Measurements from ENCODE around the gene C14orf132. TPM values are rescaled to one million over a fixed set of nuclear protein-coding genes. Genes with fewer than 3 reads are reported as not detected.
A peak's percentile ranks its signal among the peaks of the same experiment; 100 is the strongest.

C14orf132 gene
- polyA plus RNA-seq, 1 donor = 30.2 TPM

GRCh38 chr14:96097752-96098151, 58.6 kb downstream of the C14orf132 start:
- DNase-seq = no peak

DNA sequence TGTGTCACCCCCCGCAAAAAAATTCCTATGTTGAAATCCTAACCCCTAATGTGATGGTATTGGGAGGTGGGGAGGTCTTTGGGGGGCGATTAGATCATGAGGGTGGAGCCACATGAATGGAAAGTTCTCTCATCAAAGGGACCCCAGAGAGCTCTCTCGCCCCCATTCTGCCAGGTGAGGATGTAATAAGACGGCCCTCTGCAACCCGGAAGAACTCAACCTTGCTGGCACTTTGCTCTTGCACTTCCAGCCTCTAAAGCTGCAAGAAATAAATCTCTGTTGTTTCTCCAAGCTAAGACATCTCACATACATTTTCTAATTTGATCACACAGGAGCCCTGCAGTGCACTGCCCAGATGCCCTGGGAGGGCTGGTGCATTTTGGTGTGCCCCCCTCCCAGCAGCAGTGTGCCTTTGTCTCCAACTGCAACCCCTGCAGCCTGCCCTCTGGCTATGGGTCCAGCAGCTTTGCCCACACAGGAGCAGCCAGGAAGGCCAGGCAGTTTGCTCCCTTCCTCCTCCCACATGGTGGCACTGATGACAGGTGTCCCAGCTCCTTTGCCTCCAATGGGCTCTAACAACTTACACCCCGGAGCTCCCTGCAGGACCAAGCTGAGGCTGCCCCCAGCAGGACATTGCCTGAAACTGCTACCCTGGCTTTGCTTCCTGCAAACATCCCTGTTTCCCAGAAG, 59.3 kb downstream of the C14orf132 start:
- no peak for DNase-seq

DNA sequence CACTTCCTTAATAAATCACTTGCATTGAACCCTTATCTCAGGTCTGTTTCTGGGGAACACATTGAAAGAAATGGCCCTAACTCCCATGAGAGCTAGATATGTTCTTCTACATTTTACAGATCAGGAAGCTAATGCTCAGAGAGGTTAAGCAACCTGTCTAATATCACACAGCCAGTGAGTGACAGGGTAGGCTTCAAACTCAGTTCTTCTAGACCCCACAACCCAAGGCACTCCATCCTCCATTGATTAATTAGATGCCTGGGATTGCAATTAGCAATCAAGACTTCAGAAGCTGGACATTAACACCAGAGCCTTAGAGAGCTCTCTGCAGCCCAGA, 59.8 kb downstream of the C14orf132 start:
- DNase-seq = no peak

GRCh38 chr14:96100161-96101064, 61.3 kb downstream of the C14orf132 start:
- DNase-seq = peak; percentile 85

DNA sequence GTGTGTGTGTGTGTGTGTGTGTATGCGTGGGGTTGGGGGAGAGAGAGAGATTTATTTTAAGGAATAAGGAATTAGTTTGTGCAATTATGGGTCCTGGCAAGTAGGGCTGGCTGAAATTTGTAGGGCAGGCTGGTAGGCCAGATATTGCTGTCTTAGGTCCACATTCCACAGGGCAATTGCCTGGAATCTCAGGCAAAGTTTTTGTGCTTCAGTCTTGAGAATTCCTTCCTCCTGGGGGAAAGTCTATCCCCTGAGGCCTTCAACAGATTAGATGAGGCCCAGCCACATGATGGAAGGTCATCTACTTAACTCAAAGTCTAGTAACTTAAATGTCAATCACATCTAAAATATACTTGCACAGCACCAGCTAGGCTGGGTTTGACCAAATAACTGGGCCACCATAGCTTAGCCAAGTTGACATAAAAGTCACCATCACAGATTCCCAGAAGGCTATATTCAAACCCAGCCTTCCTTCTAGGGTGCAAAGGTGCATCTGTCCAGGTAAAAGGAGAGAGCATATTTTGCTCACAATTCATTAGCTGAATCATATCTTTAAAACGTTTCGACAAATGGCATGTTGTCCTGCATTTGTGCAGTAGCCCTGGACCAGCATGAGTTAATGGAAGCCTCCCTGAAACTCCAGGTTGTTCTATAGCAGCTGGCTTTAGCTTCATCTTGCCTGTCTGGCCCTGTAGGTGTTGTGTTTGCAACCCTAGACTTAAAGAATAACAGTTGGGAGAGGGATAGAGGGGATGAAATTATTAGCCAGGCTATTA, 63.1 kb downstream of the C14orf132 start:
- no peak for DNase-seq

- DNase-seq = no peak
Observed at GRCh38 chr14:96103075-96103474, 63.9 kb downstream of the C14orf132 start.

- no peak for DNase-seq
Observed at GRCh38 chr14:96103560-96104460, 64.6 kb downstream of the C14orf132 start.

DNA sequence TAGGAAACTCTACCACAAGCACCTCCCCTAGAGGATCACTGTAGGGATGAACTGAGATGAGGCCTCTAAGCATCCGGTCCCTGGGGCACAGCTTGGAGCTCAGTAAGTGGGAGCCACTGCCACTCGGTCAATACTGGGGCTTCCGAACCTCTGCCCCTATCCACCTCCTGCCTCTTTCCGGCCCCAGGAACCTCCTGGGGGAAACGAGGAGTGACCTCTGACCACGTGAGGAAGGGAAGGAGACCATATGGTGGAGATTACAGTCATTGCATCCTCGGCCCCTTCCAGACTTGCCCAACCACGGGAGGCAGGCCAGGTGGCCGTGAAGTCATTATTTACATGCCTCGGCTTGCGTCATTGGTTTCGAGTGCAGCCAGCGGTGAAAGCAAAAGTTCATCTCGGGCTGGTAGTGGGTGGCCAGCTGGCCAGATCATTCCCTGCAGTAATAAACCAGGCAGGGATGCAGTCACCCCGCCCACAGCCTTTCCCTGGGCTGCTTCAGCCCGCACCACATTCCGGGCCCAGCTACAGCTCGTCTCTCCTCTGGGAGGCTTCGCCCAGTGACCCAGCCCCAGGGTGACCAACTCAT, 65.4 kb downstream of the C14orf132 start:
- DNase-seq = peak; percentile 65

DNA sequence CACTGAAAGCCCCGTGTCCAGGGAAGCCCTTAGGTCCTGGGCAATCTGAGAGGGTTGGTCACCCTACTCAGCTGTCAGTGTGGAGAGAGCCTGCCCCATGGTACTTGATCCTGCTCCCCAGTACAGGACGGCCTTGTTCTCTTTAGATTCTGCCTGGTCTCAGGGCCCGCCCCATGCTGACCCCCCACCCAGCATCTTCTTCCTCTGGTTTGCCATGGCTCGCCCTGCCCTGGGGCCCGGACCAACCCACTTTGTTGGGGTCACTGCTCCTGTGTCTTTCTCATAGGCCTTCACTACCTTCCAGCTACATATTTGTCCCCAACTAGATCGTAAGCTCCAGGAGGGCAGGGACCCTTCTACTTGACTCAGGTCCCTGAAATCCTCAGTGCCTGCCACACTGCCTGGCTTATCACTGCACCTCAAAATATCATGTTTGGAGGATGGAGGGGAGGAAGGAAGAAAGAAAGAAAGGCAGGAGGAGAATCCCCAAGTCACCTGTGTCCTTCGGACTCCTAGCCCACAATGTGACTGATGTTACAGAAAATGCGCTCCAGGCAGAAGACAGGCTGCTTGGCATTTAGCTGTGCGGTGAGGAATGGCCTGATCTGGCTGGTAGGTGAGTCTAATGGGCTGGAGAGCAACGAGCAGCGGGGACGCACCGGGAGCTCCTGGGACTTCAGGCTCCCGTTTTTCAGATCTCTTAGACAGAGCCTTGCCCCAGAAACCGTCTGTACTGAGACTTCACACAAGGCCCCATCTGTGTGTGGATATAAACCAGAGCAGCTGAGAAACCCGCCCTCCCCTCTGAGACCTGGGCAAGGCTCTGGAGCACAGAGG, 66.1 kb downstream of the C14orf132 start:
- no peak for DNase-seq

GRCh38 chr14:96105926-96106441, 66.8 kb downstream of the C14orf132 start:
- DNase-seq = no peak

DNA sequence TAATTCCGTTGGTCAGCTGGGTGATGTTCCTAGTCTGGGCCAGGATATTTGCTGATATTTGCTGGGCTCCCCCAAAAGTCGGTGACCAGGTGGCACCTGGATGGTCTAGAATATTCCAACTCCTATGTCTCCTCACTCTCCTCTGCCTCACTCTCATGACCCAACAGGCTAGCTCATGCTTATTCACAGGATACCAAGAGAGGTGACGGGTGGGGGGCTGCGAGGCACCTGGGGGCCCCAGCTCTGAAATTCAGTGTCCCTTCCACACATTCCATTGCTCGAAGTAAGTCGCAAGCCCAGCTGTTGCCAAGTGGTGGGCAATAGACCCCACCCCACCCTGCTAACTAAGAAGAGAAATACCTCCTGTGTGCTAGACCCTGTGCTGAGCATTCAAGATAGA, 67.7 kb downstream of the C14orf132 start:
- DNase-seq = no peak

GRCh38 chr14:96108061-96108795, 69.1 kb downstream of the C14orf132 start:
- no peak for DNase-seq

DNA sequence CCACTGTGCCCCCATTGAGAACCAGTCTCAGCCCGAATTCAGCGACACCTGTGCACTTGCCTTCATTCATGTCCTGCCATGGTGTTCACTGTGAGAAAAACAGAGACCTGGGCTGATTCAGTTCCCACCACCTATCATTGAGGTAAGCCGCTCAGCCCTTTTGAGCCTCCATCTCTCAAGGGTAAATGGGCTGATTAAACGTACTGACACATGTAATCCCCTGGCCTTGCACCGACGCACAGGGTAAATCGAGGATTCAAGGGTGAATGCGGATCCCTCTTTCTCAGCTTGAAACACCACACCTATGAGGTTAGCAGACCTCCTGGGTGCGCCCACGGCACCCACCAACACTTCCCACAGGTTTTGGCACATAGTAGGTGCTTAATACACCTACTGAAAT, 69.7 kb downstream of the C14orf132 start:
- DNase-seq = no peak

GRCh38 chr14:96109596-96110355, 70.6 kb downstream of the C14orf132 start:
- no peak for DNase-seq

- DNase-seq = no peak
Observed at GRCh38 chr14:96112032-96112431, 72.9 kb downstream of the C14orf132 start.

DNA sequence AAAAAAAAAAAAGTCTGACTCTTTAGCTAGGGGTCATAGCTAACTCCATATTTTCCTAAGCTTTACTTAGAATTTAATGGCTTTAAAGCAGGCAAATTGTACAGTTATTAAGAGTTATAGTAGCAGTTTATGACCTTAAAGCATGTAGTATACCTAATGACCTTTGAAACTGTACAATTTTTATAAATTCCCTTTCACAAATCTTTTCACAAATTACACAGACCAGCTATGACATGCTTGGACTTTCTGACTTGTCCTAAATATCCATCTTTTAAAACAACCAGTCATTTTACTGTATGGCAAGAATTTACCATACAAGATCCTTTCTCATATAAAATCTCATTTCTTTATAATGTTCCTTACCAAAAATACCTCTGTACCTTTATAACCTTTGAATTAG, 74.8 kb downstream of the C14orf132 start:
- no peak for DNase-seq

DNA sequence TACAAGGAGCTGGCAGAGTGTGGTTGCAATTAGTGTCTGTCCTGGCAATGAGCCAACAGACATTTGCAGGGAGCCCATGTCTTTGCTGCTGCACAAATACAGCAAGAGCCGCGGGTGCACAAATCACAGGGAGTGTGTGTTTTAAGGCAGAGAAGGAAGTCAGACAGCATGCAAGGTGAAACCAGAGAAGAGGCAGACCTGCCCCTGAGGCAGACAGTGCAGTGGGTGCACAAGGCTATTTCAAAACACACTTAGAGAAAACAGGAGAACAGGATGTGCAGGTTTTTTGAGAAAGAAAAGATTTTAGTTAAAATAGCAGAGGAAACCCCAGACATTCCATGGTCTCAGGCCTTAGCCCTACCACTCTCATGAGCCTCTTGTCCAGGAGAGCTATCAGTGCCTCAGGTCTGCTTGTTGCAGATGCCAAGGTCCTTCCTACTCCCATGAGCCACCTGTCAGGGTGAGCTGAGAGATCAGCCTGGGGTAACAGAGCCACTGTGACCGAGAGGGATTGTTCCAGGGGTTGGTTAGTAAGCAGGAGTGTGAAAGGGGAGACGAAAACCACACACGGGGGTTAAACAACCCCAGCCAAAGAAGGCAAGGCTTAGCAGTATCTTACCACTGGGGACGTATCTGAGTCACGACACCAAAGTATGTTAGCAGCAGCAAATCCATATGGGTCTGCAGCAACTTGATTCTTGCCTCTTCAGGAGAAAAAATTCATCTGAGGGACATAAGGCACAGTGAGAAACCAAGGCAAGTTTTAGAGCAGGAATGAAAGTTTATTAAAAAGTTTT, 78.1 kb downstream of the C14orf132 start:
- no peak for DNase-seq

DNA sequence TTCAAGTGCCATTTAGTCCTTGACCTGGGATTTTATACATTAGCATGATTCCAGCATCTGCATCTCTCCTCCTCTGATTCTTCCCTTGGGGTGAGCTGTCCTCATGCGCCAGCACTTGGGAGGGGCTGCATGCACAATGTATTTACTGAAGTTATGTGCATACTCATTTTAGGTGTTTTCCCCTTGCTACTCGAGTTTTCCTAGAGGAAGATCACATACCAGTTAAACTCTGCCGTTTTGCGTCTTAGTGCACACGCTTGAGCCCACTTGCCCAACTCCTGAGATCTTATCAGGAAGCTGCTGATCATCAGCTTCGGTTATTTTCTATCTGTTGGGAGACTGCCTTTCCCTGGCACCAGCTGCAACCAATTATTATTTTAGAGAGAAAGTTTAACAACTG, 78.8 kb downstream of the C14orf132 start:
- DNase-seq = no peak

Measured in left kidney (tissue), 2 donors.